ENCODE results near the gene LCE5A. TPM values are rescaled to one million over a fixed set of nuclear protein-coding genes. Genes with fewer than 3 reads are reported as not detected.
A peak's percentile ranks its signal among the peaks of the same experiment; 100 is the strongest.

LCE5A gene
- total RNA-seq, 1 donor from 2014 or later: not detected

DNA sequence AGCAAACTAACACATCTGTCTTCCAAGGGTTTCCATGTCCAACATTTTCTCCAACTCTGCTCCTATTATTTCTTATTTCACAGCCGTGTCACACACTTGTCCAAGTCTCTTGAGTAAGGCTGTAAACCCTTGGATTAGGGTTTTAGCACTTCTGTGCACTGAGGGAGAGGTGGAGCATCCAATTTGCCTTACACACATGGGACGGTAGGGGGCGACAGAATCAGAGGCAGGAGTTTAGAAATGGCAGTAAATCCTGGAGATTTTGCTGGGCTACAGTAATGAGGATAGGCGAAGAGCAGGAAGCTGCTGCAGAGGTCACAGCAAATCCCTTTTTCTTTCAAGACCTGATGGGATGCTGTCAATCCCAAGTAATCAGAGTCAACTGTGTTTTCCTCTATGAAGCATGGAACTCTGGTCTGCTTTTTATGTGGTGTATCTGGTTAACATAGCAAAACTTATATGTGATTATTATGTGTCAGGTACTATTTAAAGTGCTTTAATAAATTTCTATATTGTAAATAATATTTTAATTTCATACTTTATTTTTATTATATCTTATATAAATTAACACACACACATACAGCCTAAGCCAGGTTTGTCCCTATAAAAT, 15.4 kb upstream of the LCE5A start:
- no peaks in the 10 kb centered on the region for H3K27me3 ChIP-seq (ENCODE audit: control insufficient read depth, insufficient read depth, low read length)
- FAIRE-seq (no peak), DNase-seq (ENCODE audit: low read depth) (peak; percentile 61)
- TF ChIP-seq, protein P1, sequence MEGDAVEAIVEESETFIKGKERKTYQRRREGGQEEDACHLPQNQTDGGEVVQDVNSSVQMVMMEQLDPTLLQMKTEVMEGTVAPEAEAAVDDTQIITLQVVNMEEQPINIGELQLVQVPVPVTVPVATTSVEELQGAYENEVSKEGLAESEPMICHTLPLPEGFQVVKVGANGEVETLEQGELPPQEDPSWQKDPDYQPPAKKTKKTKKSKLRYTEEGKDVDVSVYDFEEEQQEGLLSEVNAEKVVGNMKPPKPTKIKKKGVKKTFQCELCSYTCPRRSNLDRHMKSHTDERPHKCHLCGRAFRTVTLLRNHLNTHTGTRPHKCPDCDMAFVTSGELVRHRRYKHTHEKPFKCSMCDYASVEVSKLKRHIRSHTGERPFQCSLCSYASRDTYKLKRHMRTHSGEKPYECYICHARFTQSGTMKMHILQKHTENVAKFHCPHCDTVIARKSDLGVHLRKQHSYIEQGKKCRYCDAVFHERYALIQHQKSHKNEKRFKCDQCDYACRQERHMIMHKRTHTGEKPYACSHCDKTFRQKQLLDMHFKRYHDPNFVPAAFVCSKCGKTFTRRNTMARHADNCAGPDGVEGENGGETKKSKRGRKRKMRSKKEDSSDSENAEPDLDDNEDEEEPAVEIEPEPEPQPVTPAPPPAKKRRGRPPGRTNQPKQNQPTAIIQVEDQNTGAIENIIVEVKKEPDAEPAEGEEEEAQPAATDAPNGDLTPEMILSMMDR (IDR thresholded peaks at IDR 0.05; ENCODE audit: insufficient read depth, low read length, severe bottlenecking): peak; percentile 87
- H3K4me3 ChIP-seq (ENCODE audit: low read depth, low read length): no peak overlapping the region
- no peaks in the 10 kb centered on the region for H3K36me3 ChIP-seq (ENCODE audit: control insufficient read depth, insufficient read depth, low read length)

DNA sequence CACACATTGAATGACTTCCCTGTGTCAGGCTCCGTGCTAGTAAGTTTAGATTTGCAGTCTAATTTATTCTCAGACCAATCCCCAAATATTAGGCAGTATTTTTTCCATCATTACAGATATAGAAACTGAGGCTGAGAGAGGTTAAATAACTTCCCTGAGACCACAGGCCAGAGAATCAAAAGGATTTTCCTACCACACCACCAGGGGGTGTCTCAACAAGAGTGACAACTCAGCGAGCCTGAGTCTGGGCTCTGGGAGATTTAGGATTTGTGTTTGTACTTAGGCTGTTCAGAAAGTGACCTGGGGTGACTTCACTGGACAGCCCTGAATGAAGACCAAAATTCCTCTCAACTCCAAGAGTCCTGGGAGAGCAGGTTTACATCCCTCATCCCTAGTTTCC, 13.3 kb upstream of the LCE5A start:
- Histone ChIP-seq H3K27me3 (ENCODE audit: control insufficient read depth, insufficient read depth, low read length) (no peaks in the 10 kb centered on the region), H3K4me3 (ENCODE audit: low read depth, low read length) (no peak overlapping the region), H3K36me3 (ENCODE audit: control insufficient read depth, insufficient read depth, low read length) (no peaks in the 10 kb centered on the region)
- TF ChIP-seq, protein P1 (IDR thresholded peaks at IDR 0.05; ENCODE audit: insufficient read depth, low read length, severe bottlenecking): peak; percentile 65
- FAIRE-seq (peak; percentile 50), DNase-seq (ENCODE audit: low read depth) (peak; percentile 39)

DNA sequence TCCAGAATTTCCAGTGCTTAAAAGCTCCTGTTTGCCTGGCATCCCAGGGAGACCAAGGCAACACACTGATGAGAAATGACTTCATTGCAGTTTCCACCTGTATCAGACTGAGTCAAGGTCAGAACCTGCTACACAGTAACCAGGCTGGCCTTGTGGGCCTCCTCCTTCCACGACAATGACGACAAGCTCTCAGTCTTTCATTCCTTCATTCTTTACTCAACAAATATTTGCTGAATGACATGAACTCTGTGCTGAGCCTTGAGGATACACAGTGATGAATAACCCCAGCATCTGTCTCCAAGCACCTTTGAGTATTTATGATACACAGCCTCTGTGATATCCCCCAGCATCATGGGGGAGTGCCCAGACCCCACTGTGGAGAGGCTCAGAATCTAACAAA, 8.9 kb upstream of the LCE5A start:
- FAIRE-seq: peak; percentile 66

DNA sequence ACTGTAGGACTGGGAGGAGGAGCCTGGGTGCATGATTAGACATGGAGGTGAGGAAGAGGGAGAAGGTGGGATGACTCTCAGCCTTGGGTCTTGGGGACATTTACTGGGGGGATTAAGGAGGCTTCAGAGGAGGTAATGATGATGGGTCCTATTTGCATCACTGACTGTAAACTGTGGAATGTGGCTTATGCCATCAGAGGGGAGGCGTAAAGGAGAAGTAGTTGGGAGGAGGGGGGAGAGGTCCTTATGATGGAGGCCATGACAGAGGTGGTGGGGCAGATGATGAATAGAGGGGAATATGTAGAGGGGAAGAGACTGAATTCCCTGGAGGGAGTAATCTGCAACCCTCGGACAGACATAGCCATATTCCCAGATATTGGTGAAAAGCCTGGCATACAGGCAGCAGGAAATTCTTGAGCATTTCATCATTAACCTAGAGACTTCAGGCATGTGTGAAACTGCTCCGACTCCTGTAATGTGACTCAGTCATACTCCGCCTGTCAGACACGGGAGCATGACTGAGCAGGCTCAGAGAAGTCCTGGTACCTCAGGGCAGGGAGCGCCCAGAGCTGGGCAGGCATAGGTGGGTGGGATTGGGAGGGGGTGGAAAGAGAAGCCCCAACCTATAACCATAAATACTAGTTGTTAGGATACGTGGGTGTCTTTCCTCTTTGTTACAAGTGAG, 8.0 kb upstream of the LCE5A start:
- peak; percentile 99 for DNase-seq (ENCODE audit: low read depth)
- H3K36me3 ChIP-seq (ENCODE audit: control insufficient read depth, insufficient read depth, low read length): no peaks in the 10 kb centered on the region
- no peaks in the 10 kb centered on the region for H3K27me3 ChIP-seq (ENCODE audit: control insufficient read depth, insufficient read depth, low read length)
- no peak overlapping the region for H3K4me3 ChIP-seq (ENCODE audit: low read depth, low read length)
- TF ChIP-seq, protein P1 (IDR thresholded peaks at IDR 0.05; ENCODE audit: insufficient read depth, low read length, severe bottlenecking): no peak
- no peak for FAIRE-seq

More for the DNA sequence above, 8.9 kb upstream of the LCE5A start:
- H3K27me3 ChIP-seq (ENCODE audit: control insufficient read depth, insufficient read depth, low read length): no peaks in the 10 kb centered on the region
- TF ChIP-seq, protein P1 (IDR thresholded peaks at IDR 0.05; ENCODE audit: insufficient read depth, low read length, severe bottlenecking): no peak
- no peak overlapping the region for H3K4me3 ChIP-seq (ENCODE audit: low read depth, low read length)
- H3K36me3 ChIP-seq (ENCODE audit: control insufficient read depth, insufficient read depth, low read length): no peaks in the 10 kb centered on the region
- peak; percentile 96 for DNase-seq (ENCODE audit: low read depth)

DNA sequence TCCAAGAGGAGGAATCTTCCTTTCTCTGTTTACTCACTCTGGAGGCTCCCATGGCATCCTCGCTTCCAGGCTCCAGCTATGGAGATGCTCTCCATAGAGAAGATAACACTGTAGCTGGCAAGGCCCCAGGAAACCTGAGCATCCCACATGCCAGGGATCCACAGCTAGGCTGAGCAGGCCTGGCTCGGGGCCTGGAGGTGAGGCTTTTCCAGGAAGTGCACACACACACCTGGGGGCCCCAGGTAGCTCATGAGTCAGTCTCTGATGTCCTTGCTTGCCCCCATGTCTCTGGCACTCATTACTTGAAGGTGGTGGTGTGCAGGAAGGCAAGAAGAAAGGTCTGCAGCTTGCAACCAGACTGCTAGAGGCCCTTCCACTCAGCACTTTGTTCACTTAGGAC, 5.5 kb upstream of the LCE5A start:
- no peak overlapping the region for H3K4me3 ChIP-seq (ENCODE audit: low read depth, low read length)
- H3K27me3 ChIP-seq (ENCODE audit: control insufficient read depth, insufficient read depth, low read length): no peaks in the 10 kb centered on the region
- TF ChIP-seq, protein P1 (IDR thresholded peaks at IDR 0.05; ENCODE audit: insufficient read depth, low read length, severe bottlenecking): no peak
- DNase-seq (ENCODE audit: low read depth): peak; percentile 65
- no peaks in the 10 kb centered on the region for H3K36me3 ChIP-seq (ENCODE audit: control insufficient read depth, insufficient read depth, low read length)
- no peak for FAIRE-seq
